ENCODE data around the gene PRKAA1.
"Not testable (repeated sequence)": the region's sequence is repeated elsewhere in the genome, so short reads cannot be mapped to it uniquely, and the experiment has no call there.

PRKAA1 gene

GRCh38 chr5:40825461-40826043, 27.4 kb upstream of the PRKAA1 start:
- DNase-seq: not testable (repeated sequence)

- no peak for DNase-seq
Measured at GRCh38 chr5:40823459-40823858, 25.3 kb upstream of the PRKAA1 start.

- no peak for DNase-seq
Measured at GRCh38 chr5:40813698-40814281, 15.6 kb upstream of the PRKAA1 start.

- DNase-seq: no peak
Measured at GRCh38 chr5:40812125-40812524, 14.0 kb upstream of the PRKAA1 start.

GRCh38 chr5:40801771-40802562, 3.8 kb upstream of the PRKAA1 start:
- DNase-seq: no peak

DNA sequence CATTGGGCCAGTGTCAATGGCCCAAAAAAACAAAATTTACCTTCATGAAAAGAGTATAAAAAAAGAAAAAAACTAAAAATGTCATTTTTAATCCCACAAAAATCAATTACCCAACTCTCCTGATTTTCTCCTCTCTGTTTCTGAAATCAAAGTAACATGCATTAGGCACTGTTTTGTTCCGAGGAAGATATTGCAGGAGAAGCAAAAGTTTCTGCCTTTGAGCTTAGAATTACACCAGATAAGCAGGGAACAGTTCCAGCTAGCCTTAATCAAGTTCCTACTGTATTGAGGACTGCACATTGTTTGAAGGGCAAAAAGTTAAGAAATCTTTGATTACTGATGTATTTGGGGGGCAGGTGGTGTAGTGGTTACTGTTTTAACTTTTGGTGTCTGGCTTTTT, 1.1 kb upstream of the PRKAA1 start:
- no peak for DNase-seq

DNA sequence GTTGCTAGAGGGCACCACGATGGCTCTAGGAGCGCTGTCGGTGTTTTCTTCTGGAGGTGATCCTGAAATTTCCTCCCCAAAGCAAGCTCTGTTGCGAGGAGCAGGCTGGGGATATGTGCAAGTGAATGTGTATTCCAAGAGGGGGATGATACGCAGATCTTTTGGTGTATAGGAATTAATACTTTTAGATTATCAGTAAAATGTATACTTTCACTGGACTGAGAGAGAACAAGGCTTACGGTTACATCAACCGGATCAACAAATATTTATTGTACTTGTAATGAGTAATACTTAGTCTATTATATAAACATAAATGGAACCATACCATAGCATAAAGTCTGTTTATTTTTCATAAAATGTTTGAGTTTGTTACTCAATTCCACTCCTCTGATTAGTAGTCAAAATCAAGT, 632 bp upstream of the PRKAA1 start:
- DNase-seq: no peak

- DNase-seq: peak; percentile 79
Measured at GRCh38 chr5:40797273-40798011, 732 bp downstream of the PRKAA1 start.

DNA sequence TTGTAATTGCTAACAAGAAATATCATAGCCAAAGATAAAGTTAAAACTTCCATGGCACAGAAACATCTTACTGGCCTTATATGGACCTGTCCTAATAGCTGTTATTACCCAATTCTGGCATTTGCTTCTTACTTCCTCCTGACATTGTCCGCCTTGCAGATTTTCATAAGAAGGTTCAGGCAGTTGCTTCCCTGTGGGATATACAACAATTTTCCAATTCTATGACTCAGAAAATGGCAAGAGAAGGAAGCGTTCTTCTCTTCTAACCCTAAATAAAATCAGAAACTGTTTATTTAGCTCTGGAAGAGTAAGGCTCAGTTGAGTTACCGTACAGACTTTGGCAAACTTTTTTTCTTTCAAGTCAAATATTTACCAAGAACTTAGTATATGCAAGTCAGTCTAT, 1.7 kb downstream of the PRKAA1 start:
- DNase-seq: no peak

DNA sequence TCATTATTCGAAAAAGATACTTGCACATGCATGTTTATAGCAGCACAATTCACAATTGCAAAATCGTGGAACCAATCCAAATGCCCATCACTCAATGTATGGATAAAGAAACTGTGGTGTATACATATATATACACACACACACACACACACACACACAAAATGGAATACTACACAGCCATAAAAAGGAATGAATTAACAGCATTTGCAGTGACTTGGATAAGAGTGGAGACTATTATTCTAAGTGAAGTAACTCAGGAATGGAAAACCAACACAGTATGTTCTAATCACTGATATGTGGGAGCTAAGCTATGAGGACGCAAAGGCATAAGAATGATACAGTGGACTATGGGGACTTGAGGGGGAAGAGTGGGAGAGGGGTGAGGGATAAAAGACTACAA, 3.3 kb downstream of the PRKAA1 start:
- DNase-seq: not testable (repeated sequence)

- DNase-seq: not testable (repeated sequence)
Measured at GRCh38 chr5:40794340-40794739, 3.8 kb downstream of the PRKAA1 start.

GRCh38 chr5:40792691-40793090, 5.5 kb downstream of the PRKAA1 start:
- DNase-seq: not testable (repeated sequence)

DNA sequence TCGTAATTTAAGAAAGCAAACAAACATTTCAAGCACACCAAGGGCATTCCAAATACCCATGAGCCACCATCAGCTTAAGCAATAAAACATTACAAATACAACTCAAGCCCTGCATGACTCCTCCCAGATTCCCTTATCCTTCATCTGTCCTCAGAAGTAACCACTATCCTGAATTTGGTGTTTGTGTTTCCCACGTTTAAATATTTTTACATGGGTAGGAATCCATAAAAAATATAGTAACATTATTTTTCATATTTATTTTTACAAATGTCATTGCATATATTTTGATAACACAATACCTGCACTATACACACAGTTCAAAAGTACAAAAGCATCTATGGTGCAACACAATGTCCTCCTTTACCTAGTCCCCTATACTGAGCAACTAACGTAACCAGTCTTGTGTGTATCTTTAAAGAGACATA, 6.4 kb downstream of the PRKAA1 start:
- DNase-seq: no peak

DNA sequence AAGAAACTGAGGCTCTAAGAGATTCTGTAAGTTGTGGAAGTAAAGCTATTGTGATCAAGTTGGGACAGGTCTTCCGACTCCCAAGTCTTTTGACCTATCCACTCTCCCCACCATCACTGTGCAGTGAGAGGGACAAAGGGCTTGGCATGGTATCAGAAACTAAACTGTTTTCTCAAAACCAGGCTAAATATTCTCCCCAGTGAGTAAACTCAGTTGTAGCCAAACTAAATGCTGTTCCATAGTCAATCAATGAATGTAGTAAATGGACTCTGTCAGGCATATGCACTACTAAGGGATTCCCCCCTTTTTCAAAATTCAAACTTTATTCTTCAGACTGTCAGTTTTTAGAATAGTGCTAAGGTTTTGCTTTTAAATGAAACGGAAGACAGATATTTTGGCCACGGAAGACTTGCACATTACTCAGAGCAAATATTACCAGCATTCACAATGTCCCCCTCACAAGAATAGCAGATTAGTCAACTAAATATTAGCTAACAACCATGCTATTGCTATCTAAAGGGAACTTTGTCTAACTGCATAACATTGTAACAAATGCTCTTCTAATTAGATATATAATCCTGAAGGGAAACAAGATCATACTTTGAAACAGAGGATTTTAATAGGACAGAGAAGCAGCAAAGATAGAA, 7.1 kb downstream of the PRKAA1 start:
- no peak for DNase-seq

GRCh38 chr5:40788941-40789340, 9.2 kb downstream of the PRKAA1 start:
- not testable (repeated sequence) for DNase-seq

DNA sequence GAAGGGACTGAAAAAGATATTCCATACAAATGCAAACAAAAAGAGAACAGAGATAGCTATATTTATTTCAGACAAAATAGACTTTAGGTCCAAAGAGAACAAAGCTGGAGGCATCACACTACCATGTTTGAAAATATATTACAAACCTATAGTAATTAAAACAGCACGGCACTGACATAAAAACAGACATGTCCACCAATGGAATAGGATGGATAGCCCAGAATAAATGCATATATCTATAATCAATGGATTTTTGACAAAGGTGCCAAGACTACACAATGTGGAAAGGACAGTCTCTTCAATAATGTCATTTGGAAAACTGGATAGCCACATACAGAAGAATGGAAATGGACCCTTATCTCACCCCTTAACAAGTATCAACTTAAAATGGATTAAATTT, 10.2 kb downstream of the PRKAA1 start:
- DNase-seq: no peak

GRCh38 chr5:40786664-40787063, 11.5 kb downstream of the PRKAA1 start:
- DNase-seq: not testable (repeated sequence)

- DNase-seq: no peak
Measured at GRCh38 chr5:40784916-40785315, 13.3 kb downstream of the PRKAA1 start.

- DNase-seq: no peak
Measured at GRCh38 chr5:40784027-40784653, 14.0 kb downstream of the PRKAA1 start.

DNA sequence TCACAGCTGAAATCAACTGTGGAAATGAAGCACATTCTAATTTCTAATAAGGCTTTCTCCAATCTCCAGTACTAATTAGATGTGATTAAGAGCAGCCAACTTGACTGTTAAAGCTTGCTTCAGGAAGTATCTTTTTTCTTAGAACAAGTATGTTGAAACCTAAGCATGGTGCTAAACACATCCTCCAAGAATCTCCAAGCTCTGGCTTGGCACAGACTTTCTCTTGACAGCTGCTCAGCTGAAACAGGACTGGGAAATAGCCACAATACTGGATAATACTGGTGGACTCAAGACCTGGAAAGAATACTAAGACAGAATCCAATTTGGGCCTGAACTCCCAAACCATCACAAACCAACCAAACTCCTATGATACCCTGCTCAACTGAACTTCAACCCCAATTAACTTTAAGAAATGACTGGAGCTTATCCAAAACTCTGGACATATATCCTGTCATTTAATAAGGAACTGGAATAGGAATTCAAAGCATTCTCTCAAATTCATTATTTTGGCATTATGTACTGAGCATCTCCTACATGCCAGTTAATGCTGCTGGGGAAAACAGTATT, 16.2 kb downstream of the PRKAA1 start:
- DNase-seq: no peak

DNA sequence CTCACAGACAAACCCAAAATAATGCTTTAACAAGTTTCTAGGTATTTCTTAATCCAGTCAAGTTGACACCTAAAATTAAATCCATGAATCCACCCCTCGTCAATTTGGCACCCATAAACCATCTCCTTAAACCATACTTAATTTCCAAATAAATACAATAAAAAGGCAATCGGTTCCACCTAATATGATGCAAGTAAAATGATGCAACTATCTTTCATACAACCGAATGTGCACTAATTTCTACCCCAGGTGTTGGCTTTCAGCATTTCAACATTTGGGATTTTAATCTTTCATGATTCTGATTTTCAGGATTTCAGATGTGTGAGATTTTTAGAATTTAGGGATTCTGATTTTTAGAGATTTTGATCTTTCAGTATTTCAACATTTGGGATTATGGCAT, 17.3 kb downstream of the PRKAA1 start:
- no peak for DNase-seq

GRCh38 chr5:40780199-40780598, 18.0 kb downstream of the PRKAA1 start:
- no peak for DNase-seq
